Vagina (tissue), 2 donors: ENCODE results near the gene PAQR4. TPM values are rescaled to one million over a fixed set of nuclear protein-coding genes. Genes with fewer than 3 reads are reported as not detected.

Experiments
- DNase-seq, 2 donors: peaks; one replicate each; pipeline ENCODE4 v3.0.0-alpha.2; 2017; ENCODE audit errors: extremely low spot score in 2 of 2
- H3K27ac ChIP-seq: fragments of 200-600 bp; sonication (generic); one replicate; pipeline ENCODE4 v1.5.1; 2019
- H3K27me3 ChIP-seq: fragments of 200-600 bp; sonication (generic); one replicate; pipeline ENCODE4 v1.5.1; 2019
- H3K36me3 ChIP-seq, 2 donors: fragments of 200-600 bp; sonication (generic); one replicate each; pipeline ENCODE4 v1.5.1; 2017 to 2019
- H3K4me1 ChIP-seq: fragments of 200-600 bp; sonication (generic); one replicate; pipeline ENCODE4 v1.5.1; 2019
- H3K4me3 ChIP-seq, 2 donors: fragments of 200-600 bp; sonication (generic); 1 replicate in 1 of 2; 2 replicates in 1 of 2; pipeline ENCODE4 v1.5.1; 2016 to 2019
- H3K9me3 ChIP-seq: fragments of 200-600 bp; sonication (generic); one replicate; pipeline ENCODE4 v1.5.1; 2019
- POLR2A ChIP-seq, 2 donors: fragments of 450-650 bp; IDR thresholded peaks; one replicate each; pipeline ENCODE4 v1.6.1; 2017; ENCODE audit warnings: antibody characterized with exemption in 2 of 2, mild to moderate bottlenecking in 2 of 2, moderate library complexity in 2 of 2
- POLR2AphosphoS5 ChIP-seq, 2 donors: sonication (generic); formaldehyde crosslinking; IDR thresholded peaks; one replicate each; pipeline ENCODE4 v1.9.0; 2017; ENCODE audit warnings: antibody characterized with exemption in 2 of 2, mild to moderate bottlenecking in 2 of 2, low read depth in 1 of 2; ENCODE audit not compliant: insufficient read depth in 1 of 2
- intact Hi-C: fragments of 100-400 bp; cut with DNase I; formaldehyde crosslinking; loops from one replicate; pipeline ENCODE4 v1.15.1; 2023
- total RNA-seq: library from RNA; depleted of rRNA; stranded (reverse); fragments of >200 nt; gene quantifications from one replicate; pipeline ENCODE4 v1.2.3, GENCODE V29; 2016
- TF ChIP-seq, protein P1 (sequence below), 3 experiments: fragments of 450-650 bp in 2 of 3; fragments of 200-600 bp in 1 of 3; sonication (generic) in 1 of 3; IDR thresholded peaks; one replicate each; pipeline ENCODE4 v1.5.1; 2017 to 2019; ENCODE audit warnings: antibody characterized with exemption in 3 of 3, mild to moderate bottlenecking in 2 of 3, moderate library complexity in 2 of 3

Gene PAQR4
- total RNA-seq, 1 donor from 2014 or later = 2.7 TPM

DNA sequence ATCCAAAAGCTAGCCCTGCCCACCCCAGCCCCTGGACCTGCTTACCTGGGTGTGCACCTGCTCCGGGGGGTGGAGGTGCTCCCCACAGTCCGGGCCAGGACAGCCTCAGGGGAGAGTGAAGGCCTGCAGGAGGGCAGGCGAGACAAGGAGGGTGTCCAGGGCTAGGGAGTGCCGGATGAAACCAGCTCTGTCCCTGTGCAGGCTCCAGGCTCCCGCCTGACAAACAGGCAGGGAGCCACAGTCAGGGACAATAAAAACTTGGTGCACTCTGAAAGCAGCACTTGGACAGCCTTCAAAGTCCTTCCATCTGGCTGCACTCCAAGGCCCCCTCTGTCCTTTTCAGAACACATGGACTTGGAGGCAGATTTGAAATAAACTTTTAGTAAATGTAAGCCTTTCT, 3.9 kb downstream of the PAQR4 start:
- no peak for TF ChIP-seq POLR2AphosphoS5 (IDR thresholded peaks at IDR 0.05; ENCODE audit: insufficient read depth in 1 of 2, low read depth in 1 of 2)
- TF ChIP-seq, protein P1, sequence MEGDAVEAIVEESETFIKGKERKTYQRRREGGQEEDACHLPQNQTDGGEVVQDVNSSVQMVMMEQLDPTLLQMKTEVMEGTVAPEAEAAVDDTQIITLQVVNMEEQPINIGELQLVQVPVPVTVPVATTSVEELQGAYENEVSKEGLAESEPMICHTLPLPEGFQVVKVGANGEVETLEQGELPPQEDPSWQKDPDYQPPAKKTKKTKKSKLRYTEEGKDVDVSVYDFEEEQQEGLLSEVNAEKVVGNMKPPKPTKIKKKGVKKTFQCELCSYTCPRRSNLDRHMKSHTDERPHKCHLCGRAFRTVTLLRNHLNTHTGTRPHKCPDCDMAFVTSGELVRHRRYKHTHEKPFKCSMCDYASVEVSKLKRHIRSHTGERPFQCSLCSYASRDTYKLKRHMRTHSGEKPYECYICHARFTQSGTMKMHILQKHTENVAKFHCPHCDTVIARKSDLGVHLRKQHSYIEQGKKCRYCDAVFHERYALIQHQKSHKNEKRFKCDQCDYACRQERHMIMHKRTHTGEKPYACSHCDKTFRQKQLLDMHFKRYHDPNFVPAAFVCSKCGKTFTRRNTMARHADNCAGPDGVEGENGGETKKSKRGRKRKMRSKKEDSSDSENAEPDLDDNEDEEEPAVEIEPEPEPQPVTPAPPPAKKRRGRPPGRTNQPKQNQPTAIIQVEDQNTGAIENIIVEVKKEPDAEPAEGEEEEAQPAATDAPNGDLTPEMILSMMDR (IDR thresholded peaks at IDR 0.05) = no peak
- TF ChIP-seq POLR2A (IDR thresholded peaks at IDR 0.05) = no peak
- no peaks in the 10 kb centered on the region for H3K27me3 ChIP-seq
- DNase-seq = no peak
- H3K36me3 ChIP-seq = no peaks in the 10 kb centered on the region
- peaks cover 19% of the 10 kb centered on the region for H3K4me1 ChIP-seq
- H3K27ac ChIP-seq = no peak overlapping the region
- intact Hi-C loops = no loop called here
- H3K4me3 ChIP-seq = no peak overlapping the region
- no peaks in the 10 kb centered on the region for H3K9me3 ChIP-seq

DNA sequence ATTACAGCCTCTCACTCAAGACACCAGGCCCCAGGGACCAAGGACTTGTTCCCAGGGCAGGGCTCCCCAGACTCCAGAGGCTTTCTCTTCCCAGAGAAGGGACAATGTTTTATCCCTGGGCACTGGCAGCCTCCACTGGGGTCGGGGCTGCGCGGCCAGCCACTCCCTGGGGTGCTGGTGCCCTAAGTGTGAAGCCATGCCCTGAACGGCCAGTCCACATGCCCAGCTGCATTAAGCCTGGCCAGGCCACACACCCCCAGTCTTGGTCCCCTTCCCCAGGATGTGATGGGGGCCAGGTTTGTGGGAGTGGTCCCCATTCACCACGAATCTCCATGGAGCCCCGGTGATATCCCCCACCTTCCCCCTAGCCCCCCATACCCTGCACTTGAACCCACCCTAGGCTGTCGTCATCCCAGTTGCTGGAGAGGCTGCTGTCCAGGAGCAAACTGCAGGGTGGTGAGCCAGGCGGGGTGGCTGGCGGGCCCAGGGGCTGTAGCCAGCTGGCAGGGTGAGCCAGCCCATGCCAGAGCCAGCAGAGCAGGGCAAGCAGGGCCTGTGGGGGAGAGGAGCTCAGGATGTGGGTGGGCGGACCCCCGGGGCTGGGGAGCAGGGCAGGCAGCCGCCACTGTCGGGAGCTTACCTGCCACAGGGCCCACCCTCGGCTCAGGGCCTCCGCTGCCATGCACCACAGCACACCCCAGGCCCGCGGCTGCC, 4.6 kb downstream of the PAQR4 start:
- H3K36me3 ChIP-seq = no peaks in the 10 kb centered on the region
- H3K4me3 ChIP-seq = no peak overlapping the region
- TF ChIP-seq POLR2A (IDR thresholded peaks at IDR 0.05) = no peak
- no peak for TF ChIP-seq POLR2AphosphoS5 (IDR thresholded peaks at IDR 0.05; ENCODE audit: insufficient read depth in 1 of 2, low read depth in 1 of 2)
- TF ChIP-seq, protein P1 (IDR thresholded peaks at IDR 0.05) = no peak
- intact Hi-C loops = no loop called here
- H3K9me3 ChIP-seq = no peaks in the 10 kb centered on the region
- no peak overlapping the region for H3K27ac ChIP-seq
- H3K27me3 ChIP-seq = no peaks in the 10 kb centered on the region
- peaks cover 12% of the 10 kb centered on the region for H3K4me1 ChIP-seq
- no peak for DNase-seq

DNA sequence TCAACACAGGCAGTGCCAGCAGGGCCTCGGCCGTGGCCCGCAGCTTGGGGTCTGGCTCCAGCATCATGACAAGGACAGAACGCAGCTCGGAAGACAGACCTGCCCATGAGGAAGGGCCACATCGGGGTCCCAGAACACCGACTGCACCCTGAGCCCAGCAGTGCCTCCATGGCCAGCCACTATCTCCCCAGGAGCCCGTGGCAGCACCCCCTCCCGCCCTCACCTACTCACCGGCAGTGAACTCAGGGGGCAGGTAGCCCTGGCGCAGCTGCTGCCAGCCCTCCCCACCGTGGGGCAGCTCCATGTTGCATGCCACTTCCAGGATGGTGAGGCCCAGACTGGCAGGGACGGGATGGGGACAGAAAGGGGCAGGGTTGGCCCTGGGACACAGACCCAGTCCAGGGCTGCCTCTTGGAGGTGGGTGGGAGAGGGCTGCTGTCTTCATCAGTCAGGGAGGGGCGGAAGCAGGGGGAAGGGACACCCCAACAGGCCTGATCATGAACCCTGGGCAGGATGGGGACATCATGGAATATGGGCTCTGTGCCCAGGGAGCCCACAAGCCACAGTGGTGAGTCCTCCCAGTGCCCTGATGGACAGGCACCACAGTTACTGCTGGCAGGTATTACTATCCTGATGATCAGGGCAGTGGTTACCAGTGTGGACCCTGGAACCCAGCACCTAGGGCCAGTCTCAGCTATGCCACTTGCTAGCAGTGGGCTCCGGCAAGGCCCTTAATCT, 5.3 kb downstream of the PAQR4 start:
- no peak overlapping the region for H3K27ac ChIP-seq
- intact Hi-C loops = no loop called here
- TF ChIP-seq POLR2A (IDR thresholded peaks at IDR 0.05) (no peak), POLR2AphosphoS5 (IDR thresholded peaks at IDR 0.05; ENCODE audit: insufficient read depth in 1 of 2, low read depth in 1 of 2) (no peak)
- TF ChIP-seq, protein P1 (IDR thresholded peaks at IDR 0.05) = no peak

DNA sequence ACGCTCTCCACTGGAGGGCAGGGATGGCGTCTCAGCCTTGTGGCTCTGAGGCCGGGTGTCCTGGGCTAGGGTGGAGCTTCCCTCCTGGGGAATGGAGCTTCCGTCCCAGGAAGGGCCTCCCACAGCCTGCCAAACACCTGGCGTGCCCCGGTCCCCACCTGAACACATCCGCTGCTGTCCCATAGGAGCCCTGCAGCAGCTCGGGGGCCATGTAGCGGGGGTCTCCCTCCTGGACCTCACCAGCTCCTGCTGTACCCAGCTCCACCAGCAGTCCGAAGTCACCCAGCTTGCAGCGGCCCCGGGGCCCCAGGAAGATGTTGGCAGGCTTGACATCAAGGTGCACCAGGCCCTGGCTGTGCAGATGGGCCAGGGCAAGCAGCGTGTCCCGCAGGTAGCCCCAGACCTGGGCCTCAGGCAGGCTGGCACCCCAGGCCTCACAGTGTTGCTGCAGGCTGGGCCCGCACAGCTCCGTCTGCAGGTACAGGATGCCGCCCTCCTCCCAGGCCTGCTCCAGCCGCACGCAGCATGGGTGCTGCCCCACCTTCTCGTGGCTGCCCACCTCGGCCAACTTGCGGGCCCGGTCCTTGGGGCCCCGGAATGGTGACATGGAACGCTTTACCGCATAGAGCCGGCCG, 6.1 kb downstream of the PAQR4 start:
- no peak overlapping the region for H3K4me3 ChIP-seq
- TF ChIP-seq POLR2A (IDR thresholded peaks at IDR 0.05) (no peak), POLR2AphosphoS5 (IDR thresholded peaks at IDR 0.05; ENCODE audit: insufficient read depth in 1 of 2, low read depth in 1 of 2) (no peak)
- TF ChIP-seq, protein P1 (IDR thresholded peaks at IDR 0.05) = no peak
- no peak overlapping the region for H3K27ac ChIP-seq
- no peaks in the 10 kb centered on the region for H3K27me3 ChIP-seq
- DNase-seq = no peak
- peaks cover 10% of the 10 kb centered on the region for H3K4me1 ChIP-seq
- H3K9me3 ChIP-seq = no peaks in the 10 kb centered on the region
- intact Hi-C loops = no loop called here
- no peaks in the 10 kb centered on the region for H3K36me3 ChIP-seq

More for the DNA sequence above, 5.3 kb downstream of the PAQR4 start:
- Histone ChIP-seq H3K27me3 (no peaks in the 10 kb centered on the region), H3K4me1 (peaks cover 10% of the 10 kb centered on the region), H3K36me3 (no peaks in the 10 kb centered on the region), H3K9me3 (no peaks in the 10 kb centered on the region), H3K4me3 (no peak overlapping the region)
- DNase-seq = no peak
